NCI-H2196 treated with DMSO at 0.1 percent for 48 hours (cell line): Measurements from ENCODE around the gene VPS13D.
"Not testable (repeated sequence)": the region's sequence is repeated elsewhere in the genome, so short reads cannot be mapped to it uniquely, and the experiment has no call there.

Experiments
- DNase-seq: peaks from one replicate; lab custom pipeline; 2025; ENCODE audit not compliant: unreplicated experiment; lab: John Stamatoyannopoulos, UW

The VPS13D gene

GRCh38 chr1:12359359-12360133 lies 129.7 kb downstream of the VPS13D start:
- DNase-seq, result no peak

- DNase-seq, result no peak
These were observed 138.8 kb downstream of the VPS13D start for GRCh38 chr1:12368646-12369045.

- DNase-seq, result no peak
These were observed 139.4 kb downstream of the VPS13D start for GRCh38 chr1:12369258-12369657.

- DNase-seq, result no peak
These were observed 140.6 kb downstream of the VPS13D start for GRCh38 chr1:12370333-12370975.

GRCh38 chr1:12371053-12371452 lies 141.2 kb downstream of the VPS13D start:
- DNase-seq, result no peak

GRCh38 chr1:12372180-12372579 lies 142.3 kb downstream of the VPS13D start:
- no peak for DNase-seq

- DNase-seq, result no peak
These were observed 142.9 kb downstream of the VPS13D start for GRCh38 chr1:12372761-12373160.

DNA sequence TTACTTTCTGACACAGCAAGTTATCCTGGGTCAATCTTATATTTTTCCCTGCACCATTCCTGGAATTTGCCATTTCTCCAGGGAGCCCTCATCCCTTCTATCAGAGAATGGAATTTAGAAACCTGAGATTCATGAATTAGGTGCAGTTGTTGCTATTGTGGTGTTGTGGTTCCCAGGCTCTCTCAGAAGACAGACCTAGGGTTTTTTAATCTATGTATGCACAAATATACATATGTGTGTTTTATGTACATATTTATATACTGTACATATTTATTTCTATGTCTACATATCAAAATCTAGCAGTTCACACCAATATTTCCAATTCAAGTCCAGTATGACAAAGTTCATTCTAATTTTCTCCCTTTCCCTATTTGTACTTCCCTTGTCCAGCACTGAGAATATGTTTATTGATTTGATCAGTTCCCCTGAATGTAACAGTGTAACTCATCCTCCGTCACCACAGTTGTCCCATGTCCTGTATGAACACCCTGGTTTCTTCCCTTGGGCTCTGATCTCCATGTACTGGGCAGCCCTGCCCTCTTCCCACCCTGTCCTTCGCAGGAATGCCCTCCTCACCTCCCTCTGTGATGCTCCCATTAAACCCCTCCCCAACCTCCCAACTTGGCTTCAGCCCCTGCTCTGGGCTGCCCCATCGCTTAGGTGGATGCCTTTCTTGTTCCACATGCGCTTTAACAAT lies 145.5 kb downstream of the VPS13D start:
- no peak for DNase-seq

GRCh38 chr1:12376236-12377045 lies 146.6 kb downstream of the VPS13D start:
- no peak for DNase-seq

DNA sequence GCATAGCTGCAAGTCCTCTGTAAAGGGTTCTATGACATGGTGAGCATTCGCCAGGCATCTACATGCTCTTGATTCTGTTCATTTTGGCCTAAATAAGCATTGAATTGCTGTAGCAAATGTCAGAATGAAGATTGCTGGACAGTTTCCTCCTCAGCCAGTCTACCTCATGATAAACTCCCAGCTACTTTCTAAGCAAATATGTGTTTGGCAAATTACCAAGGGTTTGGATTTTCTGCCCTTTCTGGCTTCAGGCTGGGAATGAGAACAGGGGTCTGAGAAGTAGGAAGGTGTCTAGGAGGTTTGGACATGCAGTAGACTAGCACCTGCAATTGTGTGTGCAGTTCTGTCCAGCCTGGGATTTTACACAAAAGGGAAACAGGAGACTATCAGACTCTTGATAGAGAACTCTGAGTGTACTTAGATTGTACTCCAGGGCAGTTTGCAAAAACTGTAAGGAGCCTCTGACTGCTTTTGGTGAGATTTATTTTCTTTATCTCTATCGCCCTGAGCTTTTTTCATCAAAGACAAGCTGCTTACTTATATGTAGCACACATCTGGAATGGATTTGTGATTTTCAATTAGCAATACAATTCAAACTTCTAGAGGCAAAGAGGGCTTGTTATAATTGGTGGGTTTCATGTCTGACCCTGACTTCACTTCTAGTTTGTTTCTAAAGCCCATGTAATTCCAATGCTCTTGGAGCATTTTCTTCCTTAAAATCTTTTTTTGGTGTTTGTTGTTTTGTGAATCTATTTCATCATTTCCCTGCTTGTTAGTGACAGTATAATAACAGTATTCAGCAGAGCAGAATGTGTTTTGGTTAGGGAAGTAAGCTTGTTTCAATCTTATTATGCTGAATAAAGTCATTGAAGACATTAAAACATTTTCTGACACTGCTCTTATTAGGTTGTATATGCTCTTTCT lies 150.8 kb downstream of the VPS13D start:
- no peak for DNase-seq

DNA sequence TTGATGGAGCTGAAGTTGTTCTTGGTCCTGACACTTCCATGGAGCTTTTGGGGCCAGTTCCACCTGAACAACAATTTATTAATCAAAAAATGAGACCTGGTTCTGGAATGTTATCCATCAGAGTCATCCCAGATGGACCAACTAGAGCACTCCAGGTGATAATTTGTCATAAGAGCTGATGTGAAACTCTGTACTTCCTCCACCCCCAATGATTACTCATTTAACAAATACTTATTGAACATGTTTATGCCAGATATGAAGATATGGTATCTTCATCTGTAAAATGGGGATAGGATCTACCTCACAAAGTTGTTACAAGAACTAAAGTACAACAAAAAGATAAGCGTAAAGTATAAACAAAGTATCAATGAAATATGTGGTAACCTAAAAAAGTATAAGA lies 153.2 kb downstream of the VPS13D start:
- DNase-seq, result no peak

- no peak for DNase-seq
These were observed 154.0 kb downstream of the VPS13D start for GRCh38 chr1:12383786-12384185.

DNA sequence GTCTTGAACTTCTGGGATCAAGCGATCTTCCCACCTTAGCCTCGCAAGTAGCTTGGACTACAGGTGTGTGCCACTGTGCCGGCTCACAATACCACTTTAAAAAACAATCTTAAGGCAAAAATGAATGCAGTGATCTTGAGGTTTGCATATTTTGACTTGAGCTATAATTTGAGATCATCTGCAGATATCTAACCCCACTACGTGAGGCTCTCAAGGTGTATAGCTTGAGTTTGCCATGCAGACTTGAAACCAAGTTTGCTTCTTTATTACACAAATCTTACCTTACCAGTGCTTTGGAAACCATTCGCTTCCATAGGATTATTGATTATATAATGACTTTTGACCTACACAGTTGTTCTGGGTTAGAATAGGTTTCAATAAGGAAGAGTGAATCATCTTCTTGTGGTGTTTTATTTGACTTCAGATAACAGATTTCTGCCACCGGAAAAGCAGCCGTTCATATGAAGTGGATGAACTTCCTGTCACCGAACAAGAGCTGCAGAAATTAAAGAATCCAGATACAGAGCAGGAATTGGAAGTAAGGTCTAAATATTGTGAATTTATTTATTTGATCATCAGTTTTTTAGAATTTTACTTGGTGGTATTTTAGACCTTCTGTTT lies 155.1 kb downstream of the VPS13D start:
- DNase-seq, result no peak

DNA sequence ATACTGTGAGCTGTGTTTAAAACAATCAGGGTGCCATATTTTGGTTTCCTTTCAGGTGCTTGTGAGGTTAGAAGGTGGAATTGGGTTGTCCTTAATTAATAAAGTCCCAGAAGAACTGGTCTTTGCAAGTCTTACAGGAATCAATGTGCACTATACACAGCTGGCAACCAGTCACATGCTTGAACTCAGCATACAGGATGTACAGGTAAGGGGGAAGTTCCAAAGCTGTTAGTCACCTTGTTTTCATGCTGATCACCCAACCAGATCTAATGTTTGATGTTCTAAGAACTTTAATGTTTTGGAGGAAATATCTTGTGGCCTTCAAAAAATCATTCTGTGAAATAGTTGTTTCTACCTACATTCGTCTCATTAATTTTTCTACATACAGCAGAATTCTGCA lies 156.3 kb downstream of the VPS13D start:
- DNase-seq, result no peak

GRCh38 chr1:12387641-12388040 lies 157.8 kb downstream of the VPS13D start:
- DNase-seq, result no peak

DNA sequence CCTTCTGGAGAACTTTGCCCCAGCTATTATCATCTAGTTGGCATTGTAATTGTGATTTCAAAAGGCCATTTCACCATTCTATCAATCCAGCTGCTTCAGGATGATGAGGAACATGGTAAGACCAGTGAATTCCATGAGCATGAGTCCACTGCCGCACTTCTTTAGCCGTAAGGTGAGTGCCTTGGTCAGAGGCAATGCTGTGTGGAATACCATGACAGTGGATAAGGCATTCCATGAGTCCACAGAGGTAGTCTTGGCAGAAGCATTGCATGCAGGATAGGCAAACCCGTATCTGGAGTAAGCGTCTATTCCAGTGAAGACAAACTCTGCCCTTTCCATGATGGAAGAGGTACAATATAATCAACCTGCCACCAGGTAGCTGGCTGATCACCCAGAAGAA lies 160.5 kb downstream of the VPS13D start:
- not testable (repeated sequence) for DNase-seq

DNA sequence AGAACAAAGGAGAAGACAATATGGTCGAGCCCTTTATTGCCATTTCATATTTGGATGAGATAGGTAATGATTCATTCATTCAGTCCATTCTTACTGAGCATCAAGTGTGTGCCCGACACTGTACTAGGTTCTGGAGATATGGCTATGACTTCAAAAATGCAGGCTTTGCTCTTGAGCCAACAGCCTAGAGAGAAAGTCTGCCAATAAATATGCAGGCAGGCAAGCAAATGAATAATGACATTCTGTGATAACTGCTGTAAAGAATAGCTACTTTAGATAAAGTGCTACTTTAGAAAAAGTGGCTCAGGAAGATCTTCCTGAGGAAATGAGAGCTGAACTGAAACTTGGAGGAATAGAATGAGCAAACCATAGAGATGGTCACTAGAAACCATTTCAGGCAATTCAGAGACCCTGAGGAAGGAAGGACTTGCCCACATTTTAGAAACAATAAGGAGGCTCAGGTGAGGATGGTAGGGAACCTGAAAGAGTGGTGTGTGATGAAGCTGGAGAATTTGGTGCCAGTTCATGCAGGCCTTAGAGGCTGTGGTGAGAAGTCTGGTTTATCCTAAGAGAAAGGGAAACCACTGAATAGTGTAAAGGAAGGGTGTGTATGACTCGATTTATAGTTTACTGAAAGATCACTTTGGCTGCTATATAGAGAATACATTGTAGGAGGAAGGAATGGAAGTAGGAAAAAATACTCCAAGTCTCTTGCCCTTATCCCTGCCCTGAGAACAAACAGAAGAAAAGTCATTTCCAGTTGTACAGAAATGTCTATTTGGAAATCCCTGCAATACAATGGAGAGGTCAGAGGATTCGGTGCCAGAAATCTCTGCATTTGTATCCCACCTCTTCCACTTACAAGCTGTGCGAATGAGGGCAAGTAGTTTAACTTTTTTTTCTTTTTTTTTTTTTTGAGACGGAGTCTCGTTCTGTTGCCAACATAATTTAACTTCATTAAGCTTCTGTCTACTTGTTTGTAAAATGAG lies 167.9 kb downstream of the VPS13D start:
- DNase-seq, result no peak

- DNase-seq, result no peak
These were observed 168.6 kb downstream of the VPS13D start for GRCh38 chr1:12398479-12398878.
